ENCODE results near the gene RALGAPA1.

DNA sequence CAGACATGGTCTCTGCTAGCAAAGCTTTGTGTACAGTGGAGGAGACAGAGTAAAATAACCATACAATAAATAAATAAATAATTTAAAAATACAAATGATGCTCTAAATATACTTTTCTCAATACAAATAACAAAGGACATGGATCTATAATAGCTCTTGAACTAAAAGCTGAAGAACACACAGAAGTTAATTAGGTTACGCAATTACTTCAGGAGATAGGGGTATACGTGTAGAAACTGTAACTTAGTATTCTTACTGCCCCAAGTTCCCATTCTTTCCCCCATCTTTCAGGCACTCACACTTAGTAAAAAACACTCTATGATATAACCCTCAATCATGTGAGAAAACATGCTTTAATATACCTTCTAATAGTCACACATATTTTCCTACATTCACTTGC is 231.0 kb downstream of the RALGAPA1 start:
- TF ChIP-seq, protein P1, sequence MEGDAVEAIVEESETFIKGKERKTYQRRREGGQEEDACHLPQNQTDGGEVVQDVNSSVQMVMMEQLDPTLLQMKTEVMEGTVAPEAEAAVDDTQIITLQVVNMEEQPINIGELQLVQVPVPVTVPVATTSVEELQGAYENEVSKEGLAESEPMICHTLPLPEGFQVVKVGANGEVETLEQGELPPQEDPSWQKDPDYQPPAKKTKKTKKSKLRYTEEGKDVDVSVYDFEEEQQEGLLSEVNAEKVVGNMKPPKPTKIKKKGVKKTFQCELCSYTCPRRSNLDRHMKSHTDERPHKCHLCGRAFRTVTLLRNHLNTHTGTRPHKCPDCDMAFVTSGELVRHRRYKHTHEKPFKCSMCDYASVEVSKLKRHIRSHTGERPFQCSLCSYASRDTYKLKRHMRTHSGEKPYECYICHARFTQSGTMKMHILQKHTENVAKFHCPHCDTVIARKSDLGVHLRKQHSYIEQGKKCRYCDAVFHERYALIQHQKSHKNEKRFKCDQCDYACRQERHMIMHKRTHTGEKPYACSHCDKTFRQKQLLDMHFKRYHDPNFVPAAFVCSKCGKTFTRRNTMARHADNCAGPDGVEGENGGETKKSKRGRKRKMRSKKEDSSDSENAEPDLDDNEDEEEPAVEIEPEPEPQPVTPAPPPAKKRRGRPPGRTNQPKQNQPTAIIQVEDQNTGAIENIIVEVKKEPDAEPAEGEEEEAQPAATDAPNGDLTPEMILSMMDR (IDR thresholded peaks at IDR 0.05): no peak
- TF ChIP-seq POLR2AphosphoS5 (IDR thresholded peaks at IDR 0.05): no peak
- TF ChIP-seq POLR2A (IDR thresholded peaks at IDR 0.05): no peak

Measured in suprapubic skin (tissue), 4 donors.